HG03575 (cell line): ENCODE data around the gene TIRAP.
"Not testable (repeated sequence)": the region's sequence is repeated elsewhere in the genome, so short reads cannot be mapped to it uniquely, and the experiment has no call there.

Source experiments
- ATAC-seq: cut with Tn5 transposase; IDR thresholded peaks from one replicate; pipeline ENCODE4 v1.9.1; 2021; ENCODE audit not compliant: unreplicated experiment, insufficient number of reproducible peaks, low FRiP score; ENCODE audit errors: extremely low read depth

TIRAP gene, protein sequence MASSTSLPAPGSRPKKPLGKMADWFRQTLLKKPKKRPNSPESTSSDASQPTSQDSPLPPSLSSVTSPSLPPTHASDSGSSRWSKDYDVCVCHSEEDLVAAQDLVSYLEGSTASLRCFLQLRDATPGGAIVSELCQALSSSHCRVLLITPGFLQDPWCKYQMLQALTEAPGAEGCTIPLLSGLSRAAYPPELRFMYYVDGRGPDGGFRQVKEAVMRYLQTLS

GRCh38 chr11:126282736-126283591 lies at the start of gene TIRAP:
TIRAP (plus strand) TSS chr11:126283093; CDS start chr11:126290895, 7,802 bp downstream.
- no peak for ATAC-seq

DNA sequence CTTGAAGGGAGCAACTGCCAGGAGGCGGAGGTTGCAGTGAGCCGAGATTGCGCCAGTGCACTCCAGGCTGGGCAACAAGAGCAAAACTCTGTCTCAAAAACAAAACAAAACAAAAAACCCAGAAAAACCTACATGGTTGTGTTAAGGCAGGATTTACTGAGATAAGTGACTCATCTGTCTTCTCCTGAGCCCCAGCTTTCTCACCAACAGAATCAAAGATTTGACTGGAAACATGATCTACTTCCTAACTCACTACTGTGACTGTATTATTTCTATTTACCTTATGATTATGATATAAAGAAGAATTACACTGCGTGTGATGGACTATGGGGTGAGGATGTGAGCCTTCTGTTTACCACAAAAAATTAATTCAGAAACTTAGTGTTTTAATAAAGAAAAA lies 49.5 kb upstream of the TIRAP start:
- ATAC-seq, result no peak

GRCh38 chr11:126246636-126247035 lies 36.3 kb upstream of the TIRAP start:
- ATAC-seq, result no peak

DNA sequence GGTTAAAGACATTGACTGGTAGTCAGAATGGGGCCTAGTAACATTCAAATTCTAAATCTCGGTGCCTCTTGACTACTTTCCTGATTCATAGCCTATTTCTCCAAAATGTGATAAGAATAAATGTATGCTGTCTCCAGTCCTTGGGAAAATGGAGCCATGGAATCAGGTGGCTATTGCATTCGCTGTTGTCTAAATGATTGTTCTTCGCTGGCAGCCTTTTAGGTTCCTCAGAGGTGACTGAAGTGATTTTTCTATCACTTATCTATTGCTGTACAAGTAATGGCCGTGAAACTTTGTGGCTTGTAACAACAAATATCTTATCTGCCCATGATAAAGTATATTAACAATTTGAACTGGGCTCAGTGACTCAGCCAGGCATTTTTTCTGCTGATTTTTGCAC lies 29.6 kb upstream of the TIRAP start:
- no peak for ATAC-seq

DNA sequence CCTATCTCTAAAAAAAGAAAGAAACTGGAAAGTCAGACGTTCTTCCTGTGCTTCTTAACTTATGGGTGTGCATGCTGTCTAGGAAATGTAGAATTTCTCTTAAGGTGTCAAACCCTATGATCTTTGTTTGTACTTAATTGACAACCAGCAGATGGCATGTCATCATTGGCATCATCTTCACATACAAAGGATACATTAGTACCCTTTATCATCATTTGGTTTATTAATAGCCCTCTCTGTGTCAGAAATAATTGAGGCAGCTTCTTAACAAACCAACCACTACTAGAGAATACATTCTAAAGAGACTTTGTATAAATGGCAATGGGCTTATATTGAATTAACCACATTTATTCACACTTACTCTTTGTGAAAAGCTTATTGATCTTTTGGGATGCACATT lies 28.1 kb upstream of the TIRAP start:
- ATAC-seq, result no peak

GRCh38 chr11:126255507-126255906 lies 27.4 kb upstream of the TIRAP start:
- not testable (repeated sequence) for ATAC-seq

DNA sequence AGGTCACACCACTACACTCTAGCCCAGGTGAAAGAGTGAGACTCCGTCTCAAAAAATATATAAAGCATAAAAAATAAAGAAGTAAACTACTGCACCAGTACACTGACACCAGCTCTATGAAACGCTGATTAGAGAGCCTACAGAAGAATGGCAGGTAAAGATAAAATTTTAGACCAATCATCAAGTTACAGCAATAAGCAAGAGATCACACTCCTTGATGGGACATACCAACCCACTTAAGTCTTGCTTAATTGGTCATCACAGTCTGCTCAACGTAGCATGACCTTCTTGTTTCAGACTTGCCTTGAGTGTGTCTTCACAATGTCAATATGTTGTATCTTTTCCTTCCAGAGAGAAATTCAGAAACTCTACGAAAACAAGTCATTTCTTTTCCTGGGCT lies 26.7 kb upstream of the TIRAP start:
- no peak for ATAC-seq

- ATAC-seq, result no peak
These were observed 25.7 kb upstream of the TIRAP start for GRCh38 chr11:126257144-126257543.

- ATAC-seq, result no peak
These were observed 25.1 kb upstream of the TIRAP start for GRCh38 chr11:126257764-126258163.

DNA sequence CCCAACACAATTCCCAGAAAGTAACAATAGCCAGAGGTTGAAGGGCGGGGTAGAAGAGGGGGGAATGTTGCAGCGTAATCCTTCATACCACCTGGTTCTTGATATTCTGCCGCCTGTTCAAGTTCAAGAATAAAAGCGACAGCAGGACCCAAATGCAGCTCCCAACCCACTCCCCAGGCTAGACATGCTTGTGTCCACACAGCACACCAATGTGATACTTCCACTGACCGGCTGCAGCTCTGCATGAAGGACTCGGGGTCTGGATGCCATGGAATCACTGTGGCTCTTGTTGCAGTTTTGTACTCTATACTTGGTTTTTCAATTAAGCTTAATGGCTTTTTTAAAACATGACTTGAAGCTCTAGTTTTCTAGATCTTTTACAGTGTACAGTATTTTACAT lies 20.7 kb upstream of the TIRAP start:
- ATAC-seq, result no peak

GRCh38 chr11:126263489-126263888 lies 19.4 kb upstream of the TIRAP start:
- no peak for ATAC-seq

- ATAC-seq, result no peak
These were observed 17.1 kb upstream of the TIRAP start for GRCh38 chr11:126265811-126266210.

DNA sequence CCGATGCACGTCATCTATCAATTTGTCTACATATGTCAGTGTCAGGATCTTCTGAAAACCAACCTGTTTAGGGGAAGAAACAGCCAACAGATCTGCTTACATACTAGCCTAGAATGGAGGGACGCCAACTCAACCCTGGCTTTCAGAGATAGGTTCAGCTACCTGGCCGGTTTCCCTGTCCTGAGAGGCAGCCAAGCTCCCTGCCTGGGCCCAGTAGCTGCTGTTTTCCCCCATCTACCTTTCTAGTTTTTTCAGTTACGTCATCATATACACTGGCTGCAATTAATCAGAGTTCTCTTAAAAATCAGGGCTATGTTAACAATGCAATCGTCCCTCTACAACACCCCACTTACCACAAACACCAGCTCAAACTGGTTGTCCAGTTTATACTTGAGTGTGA lies 15.2 kb upstream of the TIRAP start:
- no peak for ATAC-seq

DNA sequence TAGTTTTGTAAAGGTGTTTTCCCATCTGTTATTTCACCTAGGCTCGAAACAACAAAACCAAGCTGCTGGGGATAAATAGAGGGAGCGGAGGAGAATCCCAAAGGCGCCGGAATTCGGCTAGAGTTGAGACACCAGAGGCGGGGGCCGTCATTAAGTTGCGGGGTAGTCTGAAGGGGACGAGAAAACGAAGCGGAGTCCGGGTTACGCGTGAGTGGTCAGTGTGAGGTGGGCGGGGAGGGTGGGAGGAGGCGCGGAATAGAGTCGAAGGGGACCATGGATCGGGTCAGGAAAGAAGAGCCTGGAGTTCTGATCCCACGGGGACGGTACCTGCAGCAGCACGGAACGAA lies 14.6 kb upstream of the TIRAP start:
- ATAC-seq, result no peak

- peak; percentile 84 for ATAC-seq
These were observed 13.9 kb upstream of the TIRAP start, which contains the start of the genes FOXRED1 and SRPRA for GRCh38 chr11:126268708-126269579. FOXRED1 (plus strand) TSS chr11:126269154; CDS start chr11:126269207, 53 bp downstream. SRPRA (minus strand) TSS chr11:126268895; CDS start chr11:126268804, 91 bp downstream.

DNA sequence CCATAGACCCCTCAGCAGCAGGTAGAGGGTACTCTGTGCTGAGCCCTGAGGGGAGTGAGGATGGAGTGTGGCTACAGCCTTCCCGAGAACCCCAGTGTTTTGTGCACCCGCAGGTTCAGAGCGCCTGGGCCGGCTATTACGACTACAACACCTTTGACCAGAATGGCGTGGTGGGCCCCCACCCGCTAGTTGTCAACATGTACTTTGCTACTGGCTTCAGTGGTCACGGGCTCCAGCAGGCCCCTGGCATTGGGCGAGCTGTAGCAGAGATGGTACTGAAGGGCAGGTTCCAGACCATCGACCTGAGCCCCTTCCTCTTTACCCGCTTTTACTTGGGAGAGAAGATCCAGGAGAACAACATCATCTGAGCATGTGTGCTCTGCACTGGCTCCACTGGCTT lies 5.6 kb upstream of the TIRAP start:
- ATAC-seq, result no peak

GRCh38 chr11:126277780-126278179 lies 5.1 kb upstream of the TIRAP start:
- ATAC-seq, result no peak

GRCh38 chr11:126279191-126279590 lies 3.7 kb upstream of the TIRAP start:
- ATAC-seq, result no peak

- no peak for ATAC-seq
These were observed 2.3 kb upstream of the TIRAP start for GRCh38 chr11:126280595-126280994.
